ENCODE measurements around the gene ZFP36. TPM values are rescaled to one million over a fixed set of nuclear protein-coding genes. Genes with fewer than 3 reads are reported as not detected.

ZFP36 gene
- total RNA-seq, 3 donors from 2014 or later (not counting 1 experiment from before 2014, with no cell fraction given): 1,232 to 2,074 (median 1,769) TPM

DNA sequence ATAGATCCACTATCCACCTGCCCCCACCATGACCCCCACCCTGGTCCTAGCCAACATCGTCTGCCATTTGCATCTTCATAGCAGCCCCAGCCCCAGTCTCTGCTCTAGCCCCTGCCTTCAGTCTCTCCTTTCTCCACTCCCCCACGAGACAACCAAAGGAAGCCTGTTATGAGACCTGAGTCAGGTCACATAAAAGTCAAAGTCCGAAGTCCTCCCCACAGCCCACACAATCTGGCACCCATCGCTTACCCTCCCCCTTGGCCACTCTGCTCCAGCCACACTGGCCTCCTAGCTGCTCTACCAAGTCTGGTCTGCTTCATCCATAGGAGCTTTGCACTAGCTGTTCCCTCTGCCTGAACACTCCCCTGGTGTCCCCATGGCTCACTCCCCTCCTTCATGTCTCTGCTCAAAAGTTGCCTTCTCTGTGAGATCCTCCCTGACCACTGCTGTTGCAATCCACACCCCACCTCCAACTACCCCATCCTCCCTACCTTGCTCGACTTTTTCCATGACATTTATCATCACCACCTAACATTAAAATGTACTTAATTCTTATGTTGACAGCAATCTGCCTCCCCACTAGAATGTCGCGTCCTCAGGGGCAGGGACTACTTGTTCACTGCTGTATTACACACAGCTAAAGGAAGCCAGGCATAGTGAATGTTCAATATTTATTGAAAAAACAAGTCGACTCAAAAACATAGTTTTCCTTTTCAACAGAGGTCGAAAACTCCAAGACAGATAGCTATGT, 4.6 kb downstream of the ZFP36 start:
- peak overlapping the region; percentile 96 to 97 for H3K27ac Mint-ChIP-seq
- H3K27me3 ChIP-seq (ENCODE audit: control insufficient read depth, insufficient read depth, low read length): no peaks in the 10 kb centered on the region
- peaks cover 7% of the 10 kb centered on the region for H3K36me3 Mint-ChIP-seq
- H3K4me3 ChIP-seq (ENCODE audit: low read length): peak overlapping the region; percentile 92
- peak overlapping the region; percentile 97 for H3K4me3 Mint-ChIP-seq
- intact Hi-C loops (cut with micrococcal nuclease): loop anchor here (1.0 to 5.0 kb wide), 3 partner anchors 14 to 286 kb away; partner anchors contain the start of genes EID2B and PAK4
- TF ChIP-seq, protein P1, sequence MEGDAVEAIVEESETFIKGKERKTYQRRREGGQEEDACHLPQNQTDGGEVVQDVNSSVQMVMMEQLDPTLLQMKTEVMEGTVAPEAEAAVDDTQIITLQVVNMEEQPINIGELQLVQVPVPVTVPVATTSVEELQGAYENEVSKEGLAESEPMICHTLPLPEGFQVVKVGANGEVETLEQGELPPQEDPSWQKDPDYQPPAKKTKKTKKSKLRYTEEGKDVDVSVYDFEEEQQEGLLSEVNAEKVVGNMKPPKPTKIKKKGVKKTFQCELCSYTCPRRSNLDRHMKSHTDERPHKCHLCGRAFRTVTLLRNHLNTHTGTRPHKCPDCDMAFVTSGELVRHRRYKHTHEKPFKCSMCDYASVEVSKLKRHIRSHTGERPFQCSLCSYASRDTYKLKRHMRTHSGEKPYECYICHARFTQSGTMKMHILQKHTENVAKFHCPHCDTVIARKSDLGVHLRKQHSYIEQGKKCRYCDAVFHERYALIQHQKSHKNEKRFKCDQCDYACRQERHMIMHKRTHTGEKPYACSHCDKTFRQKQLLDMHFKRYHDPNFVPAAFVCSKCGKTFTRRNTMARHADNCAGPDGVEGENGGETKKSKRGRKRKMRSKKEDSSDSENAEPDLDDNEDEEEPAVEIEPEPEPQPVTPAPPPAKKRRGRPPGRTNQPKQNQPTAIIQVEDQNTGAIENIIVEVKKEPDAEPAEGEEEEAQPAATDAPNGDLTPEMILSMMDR (IDR thresholded peaks at IDR 0.05): no peak
- H3K27ac ChIP-seq (ENCODE audit: low read length): peak overlapping the region; percentile 96
- 21% methylated on average over 9 of the region's 9 CpGs for WGBS (ENCODE audit: insufficient coverage)
- no peaks in the 10 kb centered on the region for H3K27me3 Mint-ChIP-seq (ENCODE audit: low read depth in 2 of 2)
- peak in 1 of 2 donors; percentile 39 for DNase-seq
- H3K4me1 ChIP-seq (ENCODE audit: control insufficient read depth, insufficient read depth, low read length): peaks cover 49% of the 10 kb centered on the region
- H3K36me3 ChIP-seq (ENCODE audit: control insufficient read depth, insufficient read depth, low read length): peaks cover 20% of the 10 kb centered on the region
- H3K4me1 Mint-ChIP-seq: peaks cover 58 to 74% of the 10 kb centered on the region in 2 donors
- no peaks in the 10 kb centered on the region for H3K9me3 Mint-ChIP-seq
- no peaks in the 10 kb centered on the region for H3K9me3 ChIP-seq (ENCODE audit: control insufficient read depth, insufficient read depth, low read length)
- no peak for ATAC-seq

DNA sequence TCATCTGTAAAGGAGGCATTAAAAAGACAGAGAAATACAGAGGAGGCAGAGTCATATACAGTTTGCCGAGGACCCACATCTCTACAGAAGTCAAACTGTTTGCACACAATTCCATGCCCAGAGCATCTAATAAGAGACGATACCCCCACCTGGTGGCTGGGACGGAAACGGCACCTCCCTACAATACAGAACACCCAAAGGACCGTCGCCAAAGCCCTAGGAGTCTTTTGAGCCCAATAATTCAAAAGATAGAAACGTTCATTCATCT, 5.1 kb downstream of the ZFP36 start:
- TF ChIP-seq, protein P1 (IDR thresholded peaks at IDR 0.05): peak; percentile 68
- Histone ChIP-seq H3K9me3 (ENCODE audit: control insufficient read depth, insufficient read depth, low read length) (no peaks in the 10 kb centered on the region), H3K4me1 (ENCODE audit: control insufficient read depth, insufficient read depth, low read length) (peaks cover 47% of the 10 kb centered on the region), H3K4me3 (ENCODE audit: low read length) (peak overlapping the region; percentile 70), H3K27me3 (ENCODE audit: control insufficient read depth, insufficient read depth, low read length) (no peaks in the 10 kb centered on the region), H3K27ac (ENCODE audit: low read length) (peak overlapping the region; percentile 96), H3K36me3 (ENCODE audit: control insufficient read depth, insufficient read depth, low read length) (peaks cover 20% of the 10 kb centered on the region)
- Mint-ChIP-seq H3K4me1 (peaks cover 55 to 71% of the 10 kb centered on the region in 2 donors), H3K27ac (peak overlapping the region; percentile 96 to 97), H3K9me3 (no peaks in the 10 kb centered on the region), H3K36me3 (peaks cover 7% of the 10 kb centered on the region), H3K27me3 (ENCODE audit: low read depth in 2 of 2) (no peaks in the 10 kb centered on the region), H3K4me3 (peak overlapping the region; percentile 97)
- 0% methylated on average over 4 of the region's 7 CpGs for WGBS (ENCODE audit: insufficient coverage)
- DNase-seq (peak; percentile 88 to 96), ATAC-seq (peak; percentile 37 to 67 (median 45))
- intact Hi-C loops (cut with micrococcal nuclease): loop anchor here (1.0 to 5.0 kb wide), 7 partner anchors 10 to 287 kb away; partner anchors contain the start of genes EID2B, PAK4, RPS16 and SAMD4B

DNA sequence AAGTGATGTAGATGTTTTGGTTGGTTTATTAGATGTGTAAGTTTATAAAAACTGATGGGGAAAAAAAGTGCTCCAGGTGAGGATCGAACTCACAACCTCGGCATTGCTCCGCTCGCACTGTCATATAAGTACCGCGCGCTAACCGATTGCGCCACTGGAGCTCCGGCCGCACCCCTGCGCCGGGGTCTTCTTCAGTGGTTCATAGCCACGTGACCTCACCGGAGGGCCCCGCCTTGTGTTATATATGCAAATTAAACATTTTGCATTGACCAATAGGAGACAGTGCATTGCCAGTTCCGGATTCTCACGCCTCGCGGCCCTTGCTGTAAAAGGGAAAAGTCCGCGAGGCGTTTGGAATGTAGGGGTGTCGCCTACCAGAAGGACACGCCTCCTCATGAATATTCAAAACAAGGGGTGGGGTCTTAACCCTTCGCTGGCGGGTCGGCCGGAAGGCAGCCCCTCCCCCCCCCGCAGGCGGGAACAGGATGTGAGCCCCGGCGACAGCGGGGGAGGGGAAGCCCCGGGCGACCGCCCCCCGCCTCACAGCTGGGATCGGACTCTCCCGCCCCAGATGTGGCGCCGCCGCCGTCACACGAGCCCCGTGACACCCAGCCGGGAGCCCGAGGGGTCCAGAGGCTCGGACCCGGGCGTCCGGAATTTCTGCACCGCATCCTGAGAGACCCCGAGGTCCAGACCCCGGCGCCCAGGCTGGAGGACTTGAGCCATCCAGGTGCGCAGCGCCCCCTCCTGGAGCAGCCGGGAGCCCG, 5.6 kb downstream of the ZFP36 start, which contains the start of gene PLEKHG2:
Gene PLEKHG2 (plus strand): TSS at position 570 of the 767 bp plus-strand sequence. CDS start 1,418 bp downstream, outside the sequence.
- Mint-ChIP-seq H3K36me3 (peaks cover 7% of the 10 kb centered on the region), H3K27me3 (ENCODE audit: low read depth in 2 of 2) (no peaks in the 10 kb centered on the region), H3K27ac (peak within 1 kb of the TSS; percentile 96 to 97), H3K4me1 (peaks cover 55 to 66% of the 10 kb centered on the region in 2 donors), H3K4me3 (peak within 1 kb of the TSS; percentile 97), H3K9me3 (no peaks in the 10 kb centered on the region)
- DNase-seq: peak; percentile 98
- TF ChIP-seq, protein P1 (IDR thresholded peaks at IDR 0.05): peak; percentile 86
- no peaks in the 10 kb centered on the region for H3K27me3 ChIP-seq (ENCODE audit: control insufficient read depth, insufficient read depth, low read length)
- H3K36me3 ChIP-seq (ENCODE audit: control insufficient read depth, insufficient read depth, low read length): peaks cover 20% of the 10 kb centered on the region
- intact Hi-C loops (cut with micrococcal nuclease): loop anchor here (1.0 to 5.0 kb wide), 5 partner anchors 11 to 120 kb away; partner anchors contain the start of genes EID2B, RPS16, SAMD4B and SUPT5H
- peaks cover 47% of the 10 kb centered on the region for H3K4me1 ChIP-seq (ENCODE audit: control insufficient read depth, insufficient read depth, low read length)
- H3K9me3 ChIP-seq (ENCODE audit: control insufficient read depth, insufficient read depth, low read length): no peaks in the 10 kb centered on the region
- peak within 1 kb of the TSS; percentile 96 for H3K27ac ChIP-seq (ENCODE audit: low read length)
- peak within 1 kb of the TSS; percentile 70 for H3K4me3 ChIP-seq (ENCODE audit: low read length)
- ATAC-seq: peak; percentile 54 to 80 (median 57)
- under 1% methylated on average over 60 of the region's 60 CpGs for WGBS (ENCODE audit: insufficient coverage)
